Testis (tissue), 2 donors: ENCODE results near the gene CAMK2G.

Experiments used
- CTCF ChIP-seq, 3 experiments: fragments of 450-650 bp in 2 of 3; fragments of 200-600 bp in 1 of 3; sonication (generic) in 1 of 3; IDR thresholded peaks; one replicate each; pipeline ENCODE4 v1.5.1; 2016 to 2019; ENCODE audit warnings: antibody characterized with exemption in 3 of 3, mild to moderate bottlenecking in 2 of 3, moderate library complexity in 1 of 3
- POLR2A ChIP-seq: fragments of 450-650 bp; IDR thresholded peaks from one replicate; pipeline ENCODE4 v1.6.1; 2017; ENCODE audit warnings: antibody characterized with exemption, mild to moderate bottlenecking, moderate library complexity

GRCh38 chr10:73793456-73793855, 80.9 kb downstream of the CAMK2G start:
- TF ChIP-seq CTCF (IDR thresholded peaks at IDR 0.05) (no peak), POLR2A (no peak)
